Measurements from ENCODE around the gene DNAJC7.

DNAJC7 gene

GRCh38 chr17:42040818-42041217 lies 23.6 kb upstream of the DNAJC7 start:
- no peak overlapping the region for H3K4me3 ChIP-seq (ENCODE audit: low read depth, low read length)
- no peak for TF ChIP-seq CTCF (IDR thresholded peaks at IDR 0.05; ENCODE audit: low read depth, low read length)

- H3K4me3 ChIP-seq (ENCODE audit: low read depth, low read length): no peak overlapping the region
Observed at GRCh38 chr17:42039794-42040763, 22.8 kb upstream of the DNAJC7 start.

GRCh38 chr17:42038221-42038973 lies 21.2 kb upstream of the DNAJC7 start:
- TF ChIP-seq CTCF (IDR thresholded peaks at IDR 0.05; ENCODE audit: low read depth, low read length): no peak

More at GRCh38 chr17:42039794-42040763, 22.8 kb upstream of the DNAJC7 start:
- TF ChIP-seq CTCF (IDR thresholded peaks at IDR 0.05; ENCODE audit: low read depth, low read length): no peak

GRCh38 chr17:42034059-42034458 lies 16.8 kb upstream of the DNAJC7 start:
- H3K4me3 ChIP-seq (ENCODE audit: low read depth, low read length): no peak overlapping the region
- TF ChIP-seq CTCF (IDR thresholded peaks at IDR 0.05; ENCODE audit: low read depth, low read length): no peak

More at GRCh38 chr17:42038221-42038973, 21.2 kb upstream of the DNAJC7 start:
- H3K4me3 ChIP-seq (ENCODE audit: low read depth, low read length): no peak overlapping the region

GRCh38 chr17:42031584-42031983 lies 14.3 kb upstream of the DNAJC7 start:
- no peak overlapping the region for H3K4me3 ChIP-seq (ENCODE audit: low read depth, low read length)
- TF ChIP-seq CTCF (IDR thresholded peaks at IDR 0.05; ENCODE audit: low read depth, low read length): no peak

- TF ChIP-seq CTCF (IDR thresholded peaks at IDR 0.05; ENCODE audit: low read depth, low read length): no peak
- H3K4me3 ChIP-seq (ENCODE audit: low read depth, low read length): no peak overlapping the region
Observed at GRCh38 chr17:42028791-42029127, 11.5 kb upstream of the DNAJC7 start.
